GM18519 (cell line): ENCODE data around the gene C15orf62.

Source experiments
- ATAC-seq: cut with Tn5 transposase; IDR thresholded peaks from one replicate; pipeline ENCODE4 v1.9.1; 2021; ENCODE audit warnings: mild to moderate bottlenecking, moderate library complexity; ENCODE audit not compliant: unreplicated experiment, low FRiP score

Gene C15orf62

DNA sequence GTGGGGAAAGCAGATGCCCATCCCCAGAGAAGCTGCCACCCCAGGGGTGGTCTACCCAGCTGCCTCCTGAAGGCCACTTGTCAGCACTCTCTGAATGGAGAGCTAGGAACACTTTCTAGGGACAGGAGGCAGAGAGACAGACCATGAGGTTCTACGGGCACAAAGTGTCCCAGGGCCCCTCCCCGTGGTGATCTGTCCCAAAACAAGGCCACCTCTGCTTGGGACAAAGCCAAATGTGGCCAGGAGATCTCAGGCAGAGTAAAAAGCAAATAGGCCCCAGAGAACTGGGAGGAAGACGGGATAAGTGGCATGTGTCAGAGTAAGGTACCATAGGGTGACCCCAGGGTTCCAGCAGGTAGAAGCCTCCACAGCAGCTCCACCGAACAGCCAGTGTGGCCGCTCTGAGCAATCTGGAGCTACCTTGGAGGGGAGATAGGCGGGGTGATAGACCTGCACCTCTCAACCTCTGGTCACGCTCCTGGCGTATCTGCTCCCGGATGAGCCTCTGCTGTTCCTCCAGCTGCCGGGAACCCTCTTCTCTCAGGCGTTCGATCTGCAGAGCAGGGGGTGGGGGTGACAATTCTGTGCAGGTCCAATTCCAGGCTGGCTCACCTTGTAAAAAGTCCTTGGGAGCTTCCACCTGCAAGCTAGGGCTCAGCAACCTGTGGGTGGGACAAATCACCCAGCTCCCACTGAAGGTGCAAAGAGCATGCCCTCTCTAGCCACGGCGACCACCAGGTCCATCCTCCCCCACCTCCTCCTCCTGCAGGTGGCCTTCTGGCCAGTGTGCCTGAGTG, 6.2 kb downstream of the C15orf62 start:
- no peak for ATAC-seq

DNA sequence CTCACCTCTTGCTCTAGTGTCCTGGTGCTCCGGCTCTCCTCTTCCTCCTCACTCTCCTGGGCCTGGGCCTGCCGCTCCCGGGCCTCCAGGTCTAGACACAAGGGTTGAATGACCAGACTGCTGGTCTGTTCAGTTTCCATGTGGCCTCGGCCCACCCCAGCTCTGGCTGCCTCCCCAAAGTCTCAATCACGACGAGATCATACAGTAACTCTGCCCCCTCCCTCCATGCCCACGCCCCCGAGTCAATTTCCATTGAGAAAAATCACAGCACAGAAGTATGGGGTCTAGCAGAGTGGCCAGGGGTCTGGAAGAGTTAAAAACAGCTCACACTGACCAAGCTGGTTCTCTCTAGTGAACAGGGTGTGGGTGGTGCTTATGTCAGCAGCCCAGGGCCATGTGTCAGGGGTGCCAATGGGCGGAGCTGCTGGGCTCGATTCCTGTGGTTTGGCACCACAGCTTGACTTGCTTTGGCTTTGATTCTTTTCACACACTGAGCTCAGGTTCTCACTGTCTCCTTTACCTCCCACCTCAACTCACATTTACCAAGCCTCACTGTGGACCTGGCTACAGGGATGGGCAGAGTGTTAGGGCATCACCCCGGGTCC, 6.9 kb downstream of the C15orf62 start:
- ATAC-seq, result no peak

DNA sequence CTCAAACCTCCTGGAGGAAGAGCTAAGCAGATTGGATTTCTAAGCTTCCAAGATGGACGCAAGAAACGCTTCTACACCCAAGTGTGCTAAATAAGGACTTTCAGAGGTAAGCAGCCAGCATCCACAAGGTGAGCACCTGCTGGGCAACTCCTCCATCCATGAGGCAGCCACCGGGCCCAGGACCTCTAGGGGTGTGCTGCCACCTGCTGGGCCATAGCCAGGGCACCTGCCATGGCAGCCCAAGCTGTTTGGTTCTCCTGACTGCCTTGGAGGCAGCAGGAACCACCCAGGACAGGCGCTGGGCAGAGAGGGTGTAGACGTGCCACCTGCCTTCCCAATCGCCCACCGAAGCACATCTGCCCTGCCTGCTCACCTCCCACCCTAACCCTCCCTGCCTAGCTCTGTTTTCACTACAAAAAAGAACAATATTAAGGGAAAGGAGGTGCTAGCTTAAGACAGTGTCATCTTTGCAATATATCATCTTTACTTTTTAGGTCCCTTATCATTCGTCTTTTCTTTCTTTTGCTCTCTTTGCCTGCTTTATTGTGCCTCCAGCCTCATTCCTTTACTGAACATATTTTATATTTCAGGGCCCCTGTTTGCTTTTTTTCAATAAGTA, 12.9 kb downstream of the C15orf62 start:
- ATAC-seq, result no peak

DNA sequence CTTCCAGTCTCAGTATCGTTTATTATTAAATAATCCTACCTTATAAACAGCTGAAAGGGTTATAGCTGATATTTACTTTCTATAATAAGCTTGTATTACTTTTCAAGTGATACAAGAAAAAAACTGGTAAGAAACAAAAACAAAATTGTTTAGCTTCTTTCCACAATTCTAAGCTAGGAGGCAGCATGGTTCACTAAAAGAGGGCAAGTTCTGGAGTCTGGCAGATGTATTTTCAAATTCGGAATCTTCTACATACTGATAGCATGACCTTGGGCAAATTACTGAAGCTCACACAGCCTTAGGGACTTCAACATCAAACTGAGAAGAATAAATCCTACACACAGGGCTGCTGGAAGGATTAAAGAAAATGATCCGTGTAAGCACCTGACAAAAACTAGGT, 15.4 kb downstream of the C15orf62 start:
- no peak for ATAC-seq

DNA sequence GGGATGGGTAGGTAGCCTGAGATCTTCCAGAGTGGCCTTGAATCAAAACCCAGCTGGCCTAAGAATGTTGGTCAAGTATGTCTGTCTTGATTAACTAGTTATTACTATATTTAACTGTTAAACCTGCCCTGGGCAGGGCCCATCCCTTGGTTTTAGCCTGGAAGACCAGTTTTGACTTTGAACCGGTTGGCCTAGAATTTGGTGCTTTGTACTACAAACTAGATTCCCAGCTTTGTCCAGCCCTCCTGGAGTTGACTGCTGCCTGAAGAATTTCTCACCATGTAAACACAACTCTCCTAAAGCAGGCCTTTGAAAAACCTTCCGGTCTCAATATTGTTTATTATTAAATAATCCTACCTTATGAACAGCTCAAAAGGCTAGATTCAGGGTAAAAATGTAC, 16.0 kb downstream of the C15orf62 start:
- ATAC-seq, result no peak

DNA sequence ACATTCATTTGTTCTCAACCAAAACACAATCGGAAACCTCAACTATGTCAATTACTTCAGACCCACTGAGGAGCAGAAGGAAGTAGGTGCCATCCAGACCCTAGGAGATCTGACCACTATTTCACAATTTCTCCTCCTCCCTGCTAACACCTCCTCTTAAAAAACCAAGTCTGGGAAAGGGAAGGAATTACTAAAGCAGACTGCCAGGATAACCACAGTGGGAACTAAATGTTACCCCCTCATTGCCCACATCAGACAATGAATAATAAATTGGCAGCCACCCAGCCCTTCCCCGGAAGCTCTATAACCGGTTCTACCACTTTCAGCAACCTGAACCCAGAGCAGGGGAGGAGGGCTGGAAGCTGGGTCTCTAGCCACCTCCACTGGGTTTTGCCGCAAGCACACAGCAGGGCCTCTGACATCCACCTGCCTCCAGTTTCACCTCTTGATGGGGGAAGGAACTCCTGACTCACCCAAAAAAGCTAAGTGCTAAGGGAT, 17.6 kb downstream of the C15orf62 start:
- ATAC-seq, result no peak

DNA sequence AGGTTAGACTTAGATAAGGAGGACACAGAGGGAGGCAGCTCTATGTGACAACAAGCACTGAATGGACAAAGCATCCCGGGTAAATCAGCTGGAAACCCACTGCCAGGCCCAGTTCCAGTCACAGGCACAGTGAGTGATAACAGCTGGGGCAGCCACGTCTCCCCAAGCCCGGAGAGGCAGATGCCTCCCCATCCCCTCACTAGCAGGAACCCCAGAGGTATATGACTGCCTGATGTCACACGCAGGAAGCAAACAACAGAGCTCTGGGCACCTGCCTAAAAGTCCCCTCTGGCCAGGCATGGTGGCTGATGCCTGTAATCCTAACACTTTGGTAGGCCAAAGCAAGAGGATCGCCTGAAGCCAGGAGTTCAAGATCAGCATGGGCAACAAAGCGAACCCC, 18.2 kb downstream of the C15orf62 start:
- no peak for ATAC-seq

DNA sequence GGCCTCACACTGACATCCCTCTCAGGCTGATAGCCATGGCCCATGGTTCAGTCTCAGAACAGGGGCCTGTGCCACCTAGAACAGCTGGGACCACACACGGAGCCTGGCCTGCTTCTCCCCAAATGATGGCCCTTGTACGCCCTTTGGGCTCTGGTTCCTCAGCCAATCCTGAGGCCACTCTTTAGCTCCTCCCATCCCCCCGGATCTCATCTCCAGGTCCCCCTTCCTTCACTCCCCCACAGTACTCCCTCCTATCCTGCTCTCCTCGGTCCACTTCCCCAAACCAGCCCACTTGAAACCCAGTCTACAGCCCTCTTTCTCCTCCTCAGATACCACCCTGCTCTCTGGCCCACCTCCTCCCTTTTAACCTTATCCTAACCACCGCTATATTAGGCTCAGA, 19.3 kb downstream of the C15orf62 start:
- no peak for ATAC-seq

DNA sequence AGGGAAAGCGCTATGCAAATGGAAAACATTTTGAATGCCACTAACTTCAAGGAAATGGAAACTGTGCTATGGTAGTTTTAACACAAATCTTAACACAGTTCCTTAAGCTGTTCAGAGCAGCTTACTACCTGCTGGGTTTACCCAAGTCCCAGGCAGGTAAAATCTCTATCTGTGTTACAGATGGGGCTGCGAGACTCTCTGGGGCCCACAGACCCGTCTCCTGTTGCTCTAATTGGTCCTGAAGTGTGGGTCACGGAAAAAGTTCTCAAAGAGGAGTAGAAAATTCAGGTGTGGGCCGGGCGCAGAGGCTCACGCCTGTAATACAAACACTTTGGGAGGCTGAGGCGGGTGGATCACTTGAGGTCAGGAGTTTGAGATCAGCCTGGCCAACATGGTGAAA, 20.2 kb downstream of the C15orf62 start:
- no peak for ATAC-seq

DNA sequence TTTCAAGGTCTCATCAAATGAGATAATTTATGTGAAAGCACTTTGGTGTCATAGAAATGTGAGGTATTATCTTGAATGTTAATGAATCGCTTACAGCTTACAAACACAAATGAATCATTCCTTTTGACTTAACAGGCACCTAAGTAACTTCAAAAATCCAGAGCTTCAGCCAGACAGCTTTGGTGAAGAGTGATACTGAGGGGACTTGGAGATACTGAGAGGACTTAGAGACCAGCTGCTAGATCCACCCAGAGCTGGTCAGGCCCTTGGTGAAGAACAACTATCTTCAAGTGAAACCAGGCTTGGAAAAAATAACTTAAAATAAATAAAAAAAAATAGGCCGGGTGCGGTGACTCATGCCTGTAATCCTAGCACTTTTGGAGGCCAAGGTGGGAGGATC, 20.9 kb downstream of the C15orf62 start:
- no peak for ATAC-seq

DNA sequence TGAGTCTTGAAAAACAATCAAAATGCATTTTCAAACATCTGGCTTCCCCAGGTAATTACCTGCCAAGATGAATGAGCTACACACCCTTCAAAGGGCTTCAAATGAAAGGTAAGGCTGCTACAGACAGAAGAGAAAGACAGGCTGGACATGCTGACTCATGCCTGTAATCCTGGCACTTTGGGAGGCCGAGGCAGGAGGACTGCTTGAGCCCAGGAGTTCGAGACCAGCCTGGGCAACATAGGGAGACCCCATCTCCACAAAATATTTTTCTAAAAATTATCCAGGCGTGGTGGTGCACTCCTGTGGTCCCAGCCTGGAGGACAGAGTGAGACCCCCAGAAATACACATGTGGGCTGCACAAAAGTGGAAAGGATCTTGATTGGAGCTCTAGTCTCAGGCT, 22.6 kb downstream of the C15orf62 start:
- no peak for ATAC-seq

DNA sequence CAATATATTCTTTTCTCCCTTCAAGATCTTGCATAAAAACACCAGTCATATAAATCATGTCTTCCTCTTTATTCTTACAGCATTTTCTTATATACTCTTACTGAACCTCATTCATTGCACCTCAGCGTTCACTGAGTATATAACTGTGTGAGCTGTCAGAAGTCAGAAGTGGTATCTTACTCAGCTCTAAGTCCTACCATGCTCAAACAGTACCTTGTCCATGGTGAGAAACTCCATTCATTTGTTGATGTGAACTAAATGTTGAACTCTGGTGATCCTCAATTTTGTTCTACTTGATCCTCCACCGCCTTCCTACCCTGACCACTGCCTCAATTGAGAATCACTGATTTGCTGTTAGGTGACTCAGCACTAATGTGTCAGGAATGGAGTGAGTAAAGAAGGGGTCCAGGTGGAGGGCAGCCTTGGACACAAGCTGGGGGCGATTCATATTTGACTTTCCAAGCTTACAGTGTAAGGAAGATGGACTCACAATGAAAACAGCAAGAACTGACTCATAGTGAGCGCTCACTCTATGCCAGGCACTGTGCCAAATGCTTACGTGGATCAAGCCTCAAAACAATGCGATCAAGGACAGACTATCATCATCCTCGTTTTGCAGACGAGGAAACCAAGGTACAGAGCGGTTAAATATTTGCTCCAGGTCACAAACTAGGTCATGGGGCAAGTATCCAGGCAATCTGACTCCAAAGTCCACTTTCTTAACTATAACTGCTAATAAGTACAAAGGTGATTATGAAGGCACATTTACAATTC, 23.6 kb downstream of the C15orf62 start:
- no peak for ATAC-seq

DNA sequence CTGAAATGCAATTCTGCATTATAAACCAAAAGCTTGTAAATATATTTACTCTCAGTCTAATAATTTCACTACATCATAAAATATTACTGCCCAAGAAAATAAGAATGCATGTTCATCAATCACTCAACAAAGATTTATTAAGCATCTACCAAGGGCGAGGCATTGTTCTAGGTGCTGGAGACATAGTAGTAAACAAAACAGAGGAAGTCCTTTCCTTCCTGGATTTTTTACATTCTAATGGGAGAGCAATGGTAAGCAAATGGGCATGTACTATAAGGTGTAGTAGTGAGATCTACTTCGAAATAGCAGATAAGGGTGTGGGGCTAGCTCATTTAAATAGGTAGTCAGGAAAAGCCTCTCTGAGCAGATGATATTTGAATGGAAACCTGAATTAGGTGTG, 26.3 kb downstream of the C15orf62 start:
- no peak for ATAC-seq

DNA sequence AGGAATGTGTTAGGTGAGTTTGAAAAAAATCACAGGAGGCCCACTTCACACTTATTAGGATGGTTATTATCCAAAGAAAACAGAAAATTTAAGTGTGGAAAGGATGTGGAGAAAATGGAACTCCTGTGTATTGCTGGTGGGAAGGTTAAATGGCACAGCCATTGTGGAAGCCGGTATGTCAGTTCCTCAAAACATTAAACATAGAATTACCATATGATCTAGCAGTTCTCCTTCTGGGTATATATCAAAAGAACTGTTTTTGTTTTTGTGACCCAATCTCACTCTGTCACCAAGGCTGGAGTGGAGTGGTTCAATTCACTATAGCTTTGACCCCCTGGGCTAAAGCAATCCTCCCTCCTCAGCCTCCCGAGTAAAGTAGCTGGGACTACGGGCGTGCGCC, 26.7 kb downstream of the C15orf62 start:
- ATAC-seq, result no peak

DNA sequence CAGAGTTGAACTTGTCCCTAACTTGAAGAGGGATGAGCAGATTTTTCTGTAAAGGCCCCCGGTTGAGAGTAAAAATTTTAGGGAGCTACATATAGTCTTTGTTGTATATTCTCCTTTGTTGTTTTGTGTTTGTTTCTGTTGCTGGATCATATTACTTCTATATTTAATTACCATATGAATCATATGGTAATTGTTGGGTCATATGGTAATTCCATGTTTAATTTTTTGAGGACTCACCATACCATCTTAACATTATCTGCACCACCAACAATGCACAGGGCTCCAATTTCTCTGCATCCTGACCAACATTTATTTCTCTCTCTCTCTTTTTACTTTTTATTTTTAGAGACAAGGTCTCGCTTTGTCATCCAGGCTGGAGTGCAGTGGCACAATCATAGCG, 29.7 kb downstream of the C15orf62 start:
- ATAC-seq, result no peak

DNA sequence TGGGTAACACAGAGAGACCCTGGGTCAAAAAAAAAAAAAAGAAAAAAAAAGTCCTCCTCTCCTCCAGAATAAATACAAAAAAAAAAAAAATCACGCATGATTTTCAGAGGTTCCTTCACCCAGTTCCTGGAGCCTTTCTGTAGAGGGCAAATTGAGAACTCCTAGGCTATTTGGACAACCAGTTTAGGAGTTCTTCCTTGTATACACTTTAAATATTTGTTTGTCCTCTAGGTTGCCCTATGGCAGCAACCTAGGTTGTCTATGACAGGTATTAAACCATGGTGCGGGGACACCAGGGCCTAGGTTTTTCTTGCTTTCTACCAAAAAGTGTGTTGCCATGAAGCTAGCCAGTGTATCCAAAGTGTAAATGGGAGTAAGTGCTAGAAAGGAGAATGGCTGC, 33.3 kb downstream of the C15orf62 start:
- no peak for ATAC-seq

DNA sequence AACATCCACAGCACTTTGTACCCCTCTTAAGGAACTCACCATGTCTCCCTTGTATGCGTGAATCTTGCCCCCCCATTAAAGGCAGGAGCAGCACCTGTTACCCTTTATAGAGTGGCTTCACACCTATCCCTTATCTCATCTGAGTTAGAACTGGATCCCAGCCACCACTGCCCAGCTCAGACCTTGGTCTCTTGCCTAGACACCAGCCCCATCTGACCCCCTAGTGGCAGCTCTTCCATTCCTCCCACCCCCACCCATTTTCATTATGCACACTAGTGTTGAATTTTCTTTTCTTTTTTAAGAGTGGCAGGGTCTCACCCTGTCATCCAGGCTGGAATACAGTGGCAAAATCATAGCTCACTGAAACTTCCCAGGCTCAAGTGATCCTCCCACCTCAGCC, 33.9 kb downstream of the C15orf62 start:
- ATAC-seq, result no peak

DNA sequence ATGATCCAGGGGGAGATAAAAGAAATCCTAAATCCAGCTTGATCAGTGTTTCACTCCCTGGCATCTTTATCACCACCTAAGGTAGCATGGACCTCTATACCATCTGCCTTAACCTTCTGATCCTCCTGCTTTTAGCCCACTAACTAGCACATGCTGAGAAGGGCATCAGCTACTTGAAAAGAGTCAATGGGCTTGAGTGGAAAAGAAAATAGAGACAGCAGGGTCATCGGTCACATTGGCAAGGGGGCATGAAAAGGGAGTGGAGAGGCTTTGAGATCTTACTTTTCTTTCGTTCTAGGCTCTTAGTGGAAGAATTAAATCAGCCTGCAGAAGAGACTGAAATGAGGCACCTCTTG, 36.9 kb downstream of the C15orf62 start:
- ATAC-seq, result no peak

DNA sequence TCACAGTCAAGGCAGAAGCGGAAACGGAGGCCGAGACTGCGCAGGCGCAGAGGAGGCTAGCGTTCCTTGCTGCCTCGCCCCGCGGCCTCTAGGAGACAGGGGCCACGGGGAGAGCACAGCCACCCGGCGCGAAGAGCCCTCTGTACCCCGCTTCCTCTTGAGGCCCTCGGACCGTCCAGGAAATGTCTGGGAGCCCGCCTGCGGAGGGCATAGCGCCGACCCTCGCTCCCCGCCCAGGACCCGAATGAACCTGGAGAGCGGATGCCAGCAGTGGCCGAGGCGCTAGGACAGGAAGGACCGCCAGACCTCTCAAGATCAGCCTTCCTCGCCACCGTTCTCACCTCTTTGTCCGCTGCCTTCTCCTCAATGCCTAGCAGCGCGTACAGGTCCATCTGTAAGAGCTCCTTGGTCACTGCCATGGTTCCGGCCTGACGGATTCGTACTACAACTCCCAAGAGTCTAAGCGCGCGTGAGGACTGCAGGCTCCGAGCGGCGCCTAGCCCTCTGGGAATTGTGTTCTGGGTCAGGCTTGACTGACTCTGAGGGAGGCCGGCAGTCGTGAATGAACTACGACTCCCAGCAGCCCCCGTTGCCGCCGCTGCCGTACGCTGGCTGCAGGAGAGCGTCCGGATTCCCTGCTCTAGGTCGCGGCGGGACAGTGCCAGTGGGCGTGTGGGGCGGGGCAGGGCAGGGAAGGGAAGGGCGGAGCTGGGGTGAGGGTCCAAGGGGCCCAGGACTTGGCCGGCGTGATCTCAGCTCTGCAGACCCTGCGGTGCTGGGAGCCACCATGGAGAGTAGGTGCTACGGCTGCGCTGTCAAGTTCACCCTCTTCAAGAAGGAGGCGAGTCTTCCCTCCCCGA, 37.5 kb downstream of the C15orf62 start, which contains the start of the genes DNAJC17 and ZFYVE19:
Gene DNAJC17 (minus strand): TSS at position 446 of the 860 bp plus-strand sequence. CDS start 27 bp downstream, at position 419.
Gene ZFYVE19 (plus strand): TSS at position 62 of the 860 bp plus-strand sequence. CDS start 501 bp downstream, at position 563.
- peak; percentile 88 for ATAC-seq
